ENCODE data around the gene PPP3CB.

The PPP3CB gene

DNA sequence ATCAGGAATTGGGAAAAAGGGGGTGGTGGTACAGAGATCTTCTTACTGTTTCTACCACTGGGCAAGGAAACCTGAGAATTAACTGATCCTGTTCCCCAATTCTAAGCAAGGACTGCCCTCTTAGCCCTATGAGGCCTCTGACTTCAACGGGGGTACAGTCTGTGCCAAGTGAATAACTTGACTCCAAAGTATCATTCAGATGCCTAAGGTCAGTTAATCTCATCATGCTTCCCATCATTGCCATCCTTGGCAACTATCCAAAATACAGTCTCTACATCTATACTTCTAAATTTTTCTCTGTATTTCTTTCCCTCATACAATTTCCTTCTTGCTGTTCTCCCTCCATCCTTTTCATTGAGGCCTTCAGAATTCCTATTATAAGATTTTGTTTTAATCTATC is 10.5 kb downstream of the PPP3CB start:
- DNase-seq, result no peak

DNA sequence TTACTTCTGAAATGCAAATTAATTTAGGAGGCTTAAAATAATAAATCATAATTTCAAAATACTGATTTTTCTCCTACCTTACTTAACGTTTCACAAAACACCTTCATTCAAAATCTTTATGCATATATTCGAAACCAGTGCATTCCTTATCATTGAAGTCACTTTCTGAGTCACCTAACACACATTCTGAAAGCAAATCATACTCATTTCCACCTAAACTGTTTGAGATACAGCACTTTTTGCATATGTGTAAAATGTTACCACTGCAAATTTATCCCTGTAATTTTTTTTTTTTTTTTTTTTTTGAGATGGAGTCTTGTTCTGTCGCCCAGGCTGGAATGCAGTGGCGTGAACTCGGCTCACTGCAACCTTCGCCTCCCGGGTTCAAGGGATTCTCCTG is 15.7 kb downstream of the PPP3CB start:
- no peak for DNase-seq

GRCh38 chr10:73478636-73479035 is 17.2 kb downstream of the PPP3CB start:
- no peak for DNase-seq

- no peak for DNase-seq
These were observed 24.6 kb downstream of the PPP3CB start for GRCh38 chr10:73471226-73471625.

- no peak for DNase-seq
These were observed 26.2 kb downstream of the PPP3CB start for GRCh38 chr10:73469579-73469978.

DNA sequence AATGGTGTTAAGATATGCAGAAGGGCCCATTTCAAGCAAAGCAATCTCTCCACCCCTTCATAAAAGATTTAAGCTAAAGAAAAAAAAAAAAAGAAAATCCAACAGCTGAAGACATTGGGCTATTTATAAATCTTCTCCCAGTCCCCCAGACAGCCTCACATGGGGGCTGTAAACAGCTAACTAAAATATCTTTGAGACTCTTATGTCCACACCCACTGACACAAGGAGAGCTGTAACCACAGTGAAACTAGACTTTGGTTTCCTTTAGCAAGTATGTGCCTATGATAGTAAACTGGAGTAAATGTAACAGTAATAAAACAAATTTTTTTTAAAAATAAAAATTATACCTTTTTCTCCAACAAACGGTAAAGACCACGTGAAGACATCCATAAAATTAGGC is 28.6 kb downstream of the PPP3CB start:
- DNase-seq, result no peak

DNA sequence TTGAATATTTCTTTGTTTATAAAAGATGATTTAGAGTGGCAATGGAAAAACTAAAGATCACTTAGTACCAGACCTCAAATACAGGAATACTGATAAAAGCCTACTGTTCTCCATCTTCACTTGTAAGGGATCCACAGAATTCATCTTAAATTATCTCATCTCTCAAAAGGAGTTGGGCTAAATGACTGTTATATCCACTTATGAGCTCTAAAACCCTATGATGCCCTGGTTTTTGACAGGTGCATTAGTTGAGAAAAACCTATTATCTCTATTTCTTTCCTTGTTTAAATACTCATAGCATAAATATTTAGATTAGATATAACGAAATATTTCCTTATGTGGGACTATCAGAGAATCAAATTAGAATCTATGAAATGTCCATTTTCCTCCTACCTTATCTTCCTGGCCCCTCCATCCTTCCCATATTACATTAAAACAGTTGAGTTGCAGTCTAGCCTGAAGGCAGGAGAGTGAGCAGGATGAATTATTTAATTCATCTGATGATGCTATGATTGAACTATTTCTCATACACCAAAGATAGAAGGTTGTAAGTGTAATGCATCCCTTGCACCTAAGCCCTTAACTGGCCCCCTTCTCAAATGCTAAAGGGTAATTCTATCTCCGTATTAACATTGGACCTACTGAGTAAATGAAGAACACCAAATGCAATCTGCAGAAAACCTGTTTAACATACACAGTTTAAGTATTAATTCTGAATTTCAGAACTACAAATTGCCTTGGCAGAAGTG is 29.7 kb downstream of the PPP3CB start:
- DNase-seq, result no peak

GRCh38 chr10:73460897-73461296 is 34.9 kb downstream of the PPP3CB start:
- no peak for DNase-seq

GRCh38 chr10:73459683-73460314 is 36.0 kb downstream of the PPP3CB start:
- DNase-seq, result no peak

DNA sequence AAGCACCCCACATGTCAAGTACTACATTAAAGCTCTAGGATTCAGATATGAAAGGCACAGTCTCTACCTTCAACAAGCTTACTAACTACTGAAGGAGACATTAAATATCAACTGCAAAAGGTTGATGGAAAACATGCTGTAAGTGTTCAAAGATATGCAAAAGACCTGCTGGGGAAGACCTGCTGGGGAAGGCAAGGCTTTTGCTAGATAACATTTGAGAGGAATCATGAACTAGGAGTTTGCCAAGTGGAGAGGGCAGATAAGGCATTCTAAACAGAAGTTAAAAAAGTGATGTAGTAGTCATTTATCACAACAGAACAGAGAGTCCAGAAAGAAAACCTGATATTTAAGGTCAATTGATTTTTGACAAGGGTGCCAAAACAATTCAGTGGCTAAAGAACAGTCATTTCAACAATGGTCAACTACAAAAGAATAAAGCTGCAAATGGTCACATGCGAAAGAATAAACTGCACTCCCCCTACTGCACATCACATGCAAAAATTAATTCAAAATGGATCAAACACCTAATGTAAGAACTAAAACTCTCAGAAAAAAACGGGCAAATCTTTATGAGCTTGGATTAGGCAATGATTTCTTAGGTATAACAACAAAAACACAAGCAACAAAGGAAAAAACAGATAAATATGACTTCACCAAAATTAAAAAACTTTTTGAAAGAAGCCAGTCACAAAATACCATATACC is 39.5 kb downstream of the PPP3CB start:
- DNase-seq, result no peak

- DNase-seq, result no peak
These were observed 46.7 kb downstream of the PPP3CB start for GRCh38 chr10:73449113-73449512.

- no peak for DNase-seq
These were observed 47.4 kb downstream of the PPP3CB start for GRCh38 chr10:73448384-73448783.

GRCh38 chr10:73446926-73447325 is 48.9 kb downstream of the PPP3CB start:
- no peak for DNase-seq

- DNase-seq, result no peak
These were observed 51.4 kb downstream of the PPP3CB start for GRCh38 chr10:73444457-73444856.

GRCh38 chr10:73439605-73440312 is 56.1 kb downstream of the PPP3CB start:
- DNase-seq, result peak in 1 of 51 donors; percentile 28

DNA sequence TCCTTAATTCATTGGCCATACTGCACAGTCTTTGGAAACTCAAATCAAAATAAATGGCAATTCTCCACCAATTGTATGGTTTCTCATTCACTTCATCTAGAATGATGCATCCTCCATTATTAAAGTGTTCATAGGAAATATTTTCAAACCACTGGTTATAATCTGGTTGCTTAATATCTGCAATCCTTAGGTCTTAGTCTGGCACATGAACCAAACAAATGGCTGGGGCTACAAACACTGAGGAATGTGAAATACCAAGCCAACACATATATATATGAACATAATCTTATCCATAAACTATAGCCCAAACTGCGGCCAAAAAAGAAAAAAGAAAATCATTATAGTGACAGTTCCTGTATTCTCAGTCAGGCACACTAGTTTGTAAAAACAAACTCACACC is 56.8 kb downstream of the PPP3CB start:
- DNase-seq, result no peak

DNA sequence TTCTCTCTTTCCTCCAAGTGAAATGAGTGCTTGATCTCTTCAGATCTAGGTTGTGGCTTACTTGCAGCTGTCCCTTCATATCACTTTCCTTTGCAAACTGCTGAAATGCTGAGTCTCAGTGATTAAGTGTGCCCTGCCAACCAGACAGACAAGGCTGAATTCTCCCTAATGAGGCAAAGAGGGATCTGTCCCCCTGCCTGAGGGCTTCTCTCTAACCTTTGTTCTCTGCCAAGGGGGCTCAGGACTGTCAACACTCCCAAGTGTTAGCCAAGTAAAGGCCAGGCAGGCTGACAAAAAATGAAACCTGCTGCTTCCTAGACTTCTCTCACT is 62.3 kb downstream of the PPP3CB start, which contains the start of gene MSS51:
Gene MSS51 (minus strand): TSS at position 24 of the 330 bp plus-strand sequence. CDS start 5,277 bp downstream, outside the sequence.
- no peak for DNase-seq

DNA sequence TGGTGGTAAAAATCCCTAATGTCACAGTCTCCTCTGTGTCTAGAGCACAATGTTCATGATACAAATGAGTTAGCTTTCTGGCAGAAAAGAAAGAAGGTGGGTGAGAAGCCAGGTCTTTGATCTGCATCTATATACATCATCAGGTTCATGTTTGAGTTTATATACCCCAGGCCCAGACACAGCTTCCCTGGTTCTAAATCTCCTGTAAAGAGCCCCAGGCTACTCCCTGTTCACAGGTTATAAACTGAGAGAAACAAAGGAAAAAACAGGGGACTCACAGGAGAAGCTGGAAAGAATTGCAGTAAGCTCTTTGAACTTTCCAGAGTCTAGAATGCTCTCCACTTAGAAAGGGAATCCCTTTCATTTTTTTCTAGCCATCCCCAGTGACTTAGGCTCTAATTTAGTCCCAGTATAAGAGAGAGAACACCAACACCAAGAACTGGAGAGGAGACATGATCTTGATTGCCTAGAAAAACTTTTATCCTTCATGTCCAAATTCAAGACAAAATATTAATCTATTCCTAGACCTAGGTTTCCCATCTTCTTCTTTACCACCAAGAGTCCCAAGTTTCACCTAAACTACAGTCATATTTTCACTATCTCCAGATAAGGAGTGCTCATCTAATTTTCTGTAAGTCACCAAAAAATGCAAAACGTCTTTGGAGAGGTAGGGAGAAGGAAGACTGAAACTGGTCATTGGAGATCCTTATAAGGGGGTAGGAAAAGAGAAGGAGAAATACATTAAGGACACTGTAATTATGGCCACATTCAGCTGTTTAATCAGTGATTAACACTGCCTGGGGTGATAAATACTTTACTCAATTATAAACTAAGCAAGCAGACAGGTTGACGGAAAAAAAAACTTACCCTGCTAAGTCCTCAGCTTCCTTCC is 62.9 kb downstream of the PPP3CB start:
- DNase-seq, result no peak

DNA sequence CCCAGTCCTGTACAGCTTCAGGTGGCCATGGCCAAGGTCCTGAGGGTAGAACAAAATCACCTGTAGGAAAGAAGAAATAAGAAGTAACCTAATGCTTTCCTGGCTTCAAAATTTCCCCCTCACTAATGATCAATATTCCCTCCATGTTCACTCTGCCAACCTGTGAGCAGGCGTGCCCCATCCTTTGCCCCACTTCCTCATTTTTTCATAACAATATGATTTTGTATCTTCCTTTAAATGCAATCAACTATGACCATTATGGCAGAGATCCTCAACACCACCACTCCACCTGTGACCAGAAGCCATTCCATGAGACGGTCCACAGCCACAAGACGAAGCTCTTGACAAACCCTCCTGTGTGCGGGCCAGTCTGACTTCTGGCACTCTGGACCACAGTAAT is 69.5 kb downstream of the PPP3CB start:
- no peak for DNase-seq

DNA sequence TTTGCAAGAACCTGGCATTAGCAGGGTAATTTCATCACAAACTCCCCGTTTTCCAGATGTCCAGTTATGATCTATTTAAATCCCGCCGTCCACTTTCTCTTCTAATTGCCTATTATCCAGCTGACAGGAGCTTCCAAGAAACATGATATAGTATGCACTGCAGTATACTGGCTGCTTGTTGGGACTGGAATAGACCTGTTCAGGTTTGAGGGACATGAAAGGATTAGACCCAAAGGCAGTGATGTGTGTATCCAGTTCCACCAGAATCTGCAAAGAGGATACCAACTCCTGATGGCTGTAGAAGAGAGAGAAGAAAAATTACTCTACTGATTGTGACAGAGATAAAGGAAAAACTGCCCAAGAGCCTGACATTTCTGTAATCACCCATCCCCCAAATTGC is 71.3 kb downstream of the PPP3CB start:
- no peak for DNase-seq

- no peak for DNase-seq
These were observed 72.5 kb downstream of the PPP3CB start for GRCh38 chr10:73423309-73423708.
